Prostate gland (tissue), 2 donors: ENCODE data around the gene TEC.

ENCODE experiments used
- POLR2A ChIP-seq: fragments of 450-650 bp; IDR thresholded peaks from one replicate; pipeline ENCODE4 v1.6.1; 2016; ENCODE audit warnings: antibody characterized with exemption, mild to moderate bottlenecking
- POLR2AphosphoS5 ChIP-seq: sonication (generic); formaldehyde crosslinking; IDR thresholded peaks from one replicate; pipeline ENCODE4 v1.6.1; 2017; ENCODE audit warnings: antibody characterized with exemption
- TF ChIP-seq, protein P1 (sequence below), 4 experiments: fragments of 200-600 bp in 2 of 4; fragments of 450-650 bp in 2 of 4; sonication (generic) in 2 of 4; IDR thresholded peaks; 1 replicate in 3 of 4; 2 replicates in 1 of 4; pipeline ENCODE4 v1.5.1; 2016 to 2019; ENCODE audit warnings: antibody characterized with exemption in 4 of 4, mild to moderate bottlenecking in 2 of 4, moderate library complexity in 2 of 4

DNA sequence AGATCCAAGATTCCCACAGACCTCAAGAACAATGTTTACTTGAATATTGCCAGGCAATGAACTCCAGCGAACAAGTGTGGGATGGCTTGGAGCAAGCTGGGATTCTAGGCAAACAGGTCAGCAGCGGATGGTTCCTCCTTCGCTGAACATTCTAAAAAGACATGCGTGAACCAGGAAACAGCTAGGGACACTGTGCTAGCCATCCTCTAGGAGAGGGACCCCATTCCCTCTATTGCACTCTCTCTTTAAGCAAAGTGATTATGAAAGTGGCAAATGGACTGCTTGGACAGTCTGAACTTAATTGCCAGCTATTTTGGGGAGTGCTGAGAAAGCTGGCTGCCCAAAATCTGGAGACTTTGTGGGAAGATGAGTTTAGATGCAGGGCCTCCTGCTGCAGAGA lies 29.9 kb upstream of the TEC start:
- TF ChIP-seq, protein P1, sequence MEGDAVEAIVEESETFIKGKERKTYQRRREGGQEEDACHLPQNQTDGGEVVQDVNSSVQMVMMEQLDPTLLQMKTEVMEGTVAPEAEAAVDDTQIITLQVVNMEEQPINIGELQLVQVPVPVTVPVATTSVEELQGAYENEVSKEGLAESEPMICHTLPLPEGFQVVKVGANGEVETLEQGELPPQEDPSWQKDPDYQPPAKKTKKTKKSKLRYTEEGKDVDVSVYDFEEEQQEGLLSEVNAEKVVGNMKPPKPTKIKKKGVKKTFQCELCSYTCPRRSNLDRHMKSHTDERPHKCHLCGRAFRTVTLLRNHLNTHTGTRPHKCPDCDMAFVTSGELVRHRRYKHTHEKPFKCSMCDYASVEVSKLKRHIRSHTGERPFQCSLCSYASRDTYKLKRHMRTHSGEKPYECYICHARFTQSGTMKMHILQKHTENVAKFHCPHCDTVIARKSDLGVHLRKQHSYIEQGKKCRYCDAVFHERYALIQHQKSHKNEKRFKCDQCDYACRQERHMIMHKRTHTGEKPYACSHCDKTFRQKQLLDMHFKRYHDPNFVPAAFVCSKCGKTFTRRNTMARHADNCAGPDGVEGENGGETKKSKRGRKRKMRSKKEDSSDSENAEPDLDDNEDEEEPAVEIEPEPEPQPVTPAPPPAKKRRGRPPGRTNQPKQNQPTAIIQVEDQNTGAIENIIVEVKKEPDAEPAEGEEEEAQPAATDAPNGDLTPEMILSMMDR (IDR thresholded peaks at IDR 0.05): no peak
- TF ChIP-seq POLR2A (no peak), POLR2AphosphoS5 (no peak)
